ENCODE data around the gene KIF5C.

- TF ChIP-seq POLR2A (IDR thresholded peaks at IDR 0.05), result no peak
- TF ChIP-seq CTCF (IDR thresholded peaks at IDR 0.05), result no peak
These were observed 15.0 kb upstream of the KIF5C start for GRCh38 chr2:148860037-148860436.

Measured in body of pancreas (tissue), 4 donors.